A673 (cell line): ENCODE results near the gene TBX5.

Source experiments
- CTCF ChIP-seq: fragments of 300-800, 200-600 bp; sonication (generic); conservative IDR thresholded peaks from 2 replicates; pipeline ENCODE4 v1.5.1; 2017; ENCODE audit warnings: low read depth, mild to moderate bottlenecking, antibody characterized with exemption, low read length, moderate library complexity, mixed read lengths
- EZH2 ChIP-seq: fragments of 200-600 bp; sonication (generic); IDR thresholded peaks from 2 replicates; pipeline ENCODE4 v1.6.1; 2017; ENCODE audit warnings: borderline replicate concordance, low read depth, mild to moderate bottlenecking, mixed read lengths, antibody characterized with exemption, low read length; ENCODE audit not compliant: poor library complexity, severe bottlenecking

DNA sequence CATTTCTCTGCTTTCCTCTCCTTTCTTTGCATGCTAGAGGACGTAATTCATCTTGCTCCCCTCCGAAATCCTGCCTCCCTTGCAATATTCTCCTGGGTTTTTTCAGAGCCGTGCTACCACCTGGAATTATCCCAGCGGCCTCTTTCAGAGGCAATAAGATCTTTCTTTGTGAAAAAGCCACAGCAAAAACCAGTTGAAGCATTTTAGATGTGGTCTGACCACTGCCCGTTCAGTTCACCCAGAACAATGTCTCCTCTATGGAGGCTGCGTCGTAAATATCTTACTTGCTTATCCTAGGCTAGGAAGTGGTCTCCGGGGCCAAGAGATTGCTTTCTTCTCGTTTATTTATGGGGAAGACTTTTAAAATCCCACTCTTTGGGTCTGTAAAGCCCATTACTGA is 85.8 kb downstream of the TBX5 start:
- TF ChIP-seq CTCF (no peak), EZH2 (no peak)
